ENCODE data around the gene UBXN2A. TPM values are rescaled to one million over a fixed set of nuclear protein-coding genes. Genes with fewer than 3 reads are reported as not detected.
"Not testable (repeated sequence)": the region's sequence is repeated elsewhere in the genome, so short reads cannot be mapped to it uniquely, and the experiment has no call there.

Gene UBXN2A
- polyA plus RNA-seq, 2 donors = 5.8 to 6.4 TPM

- Histone ChIP-seq H3K4me1 (ENCODE audit: control insufficient read depth in 2 of 2, insufficient read depth in 2 of 2, low read length in 1 of 2) (no peaks in the 10 kb centered on the region), H3K4me3 (ENCODE audit: low read depth in 1 of 2, low read length in 2 of 2) (no peak overlapping the region), H3K27ac (ENCODE audit: low read depth in 2 of 2, low read length in 1 of 2) (no peak overlapping the region), H3K9me3 (ENCODE audit: control insufficient read depth in 2 of 2, insufficient read depth in 1 of 2, low read depth in 1 of 2, low read length in 1 of 2) (no peaks in the 10 kb centered on the region), H3K27me3 (ENCODE audit: control insufficient read depth in 1 of 2, insufficient read depth in 2 of 2, low read length in 2 of 2) (no peaks in the 10 kb centered on the region), H3K36me3 (ENCODE audit: control insufficient read depth in 2 of 2, insufficient read depth in 2 of 2, low read length in 1 of 2) (peaks cover 6 to 28% of the 10 kb centered on the region in 2 donors)
- 73 to 76% methylated on average over 2 of the region's 2 CpGs for WGBS, 2 donors
Measured at GRCh38 chr2:24026233-24026632, 86.0 kb downstream of the UBXN2A start.

GRCh38 chr2:24038786-24039499, 98.7 kb downstream of the UBXN2A start:
- Histone ChIP-seq H3K27me3 (ENCODE audit: control insufficient read depth in 1 of 2, insufficient read depth in 2 of 2, low read length in 2 of 2) (no peaks in the 10 kb centered on the region), H3K36me3 (ENCODE audit: control insufficient read depth in 2 of 2, insufficient read depth in 2 of 2, low read length in 1 of 2) (peaks cover 7 to 9% of the 10 kb centered on the region in 2 donors), H3K9me3 (ENCODE audit: control insufficient read depth in 2 of 2, insufficient read depth in 1 of 2, low read depth in 1 of 2, low read length in 1 of 2) (no peaks in the 10 kb centered on the region), H3K27ac (ENCODE audit: low read depth in 2 of 2, low read length in 1 of 2) (no peak overlapping the region), H3K4me1 (ENCODE audit: control insufficient read depth in 2 of 2, insufficient read depth in 2 of 2, low read length in 1 of 2) (no peaks in the 10 kb centered on the region), H3K4me3 (ENCODE audit: low read depth in 1 of 2, low read length in 2 of 2) (no peak overlapping the region)
- WGBS, 2 donors = 89 to 97% methylated on average over 9 of the region's 9 CpGs

- no peaks in the 10 kb centered on the region for H3K9me3 ChIP-seq (ENCODE audit: control insufficient read depth in 2 of 2, insufficient read depth in 1 of 2, low read depth in 1 of 2, low read length in 1 of 2)
- peaks cover 7 to 9% of the 10 kb centered on the region in 2 donors for H3K36me3 ChIP-seq (ENCODE audit: control insufficient read depth in 2 of 2, insufficient read depth in 2 of 2, low read length in 1 of 2)
- 84 to 87% methylated on average over 4 of the region's 4 CpGs for WGBS, 2 donors
- no peak overlapping the region for H3K4me3 ChIP-seq (ENCODE audit: low read depth in 1 of 2, low read length in 2 of 2)
- H3K27me3 ChIP-seq (ENCODE audit: control insufficient read depth in 1 of 2, insufficient read depth in 2 of 2, low read length in 2 of 2) = no peaks in the 10 kb centered on the region
- H3K27ac ChIP-seq (ENCODE audit: low read depth in 2 of 2, low read length in 1 of 2) = no peak overlapping the region
- no peaks in the 10 kb centered on the region for H3K4me1 ChIP-seq (ENCODE audit: control insufficient read depth in 2 of 2, insufficient read depth in 2 of 2, low read length in 1 of 2)
Measured at GRCh38 chr2:24040511-24040910, 100.2 kb downstream of the UBXN2A start.

GRCh38 chr2:24043133-24043532, 102.9 kb downstream of the UBXN2A start:
- H3K27me3 ChIP-seq (ENCODE audit: control insufficient read depth in 1 of 2, insufficient read depth in 2 of 2, low read length in 2 of 2); H3K4me1 ChIP-seq (ENCODE audit: control insufficient read depth in 2 of 2, insufficient read depth in 2 of 2, low read length in 1 of 2); H3K4me3 ChIP-seq (ENCODE audit: low read depth in 1 of 2, low read length in 2 of 2); H3K36me3 ChIP-seq (ENCODE audit: control insufficient read depth in 2 of 2, insufficient read depth in 2 of 2, low read length in 1 of 2); H3K27ac ChIP-seq (ENCODE audit: low read depth in 2 of 2, low read length in 1 of 2); H3K9me3 ChIP-seq (ENCODE audit: control insufficient read depth in 2 of 2, insufficient read depth in 1 of 2, low read depth in 1 of 2, low read length in 1 of 2): not testable (repeated sequence)
- WGBS, 2 donors = 91 to 98% methylated on average over 6 of the region's 6 CpGs

GRCh38 chr2:24045511-24046508, 105.5 kb downstream of the UBXN2A start:
- H3K36me3 ChIP-seq (ENCODE audit: control insufficient read depth in 2 of 2, insufficient read depth in 2 of 2, low read length in 1 of 2) = no peaks in the 10 kb centered on the region
- WGBS, 2 donors = 80 to 83% methylated on average over 11 of the region's 11 CpGs
- H3K27ac ChIP-seq (ENCODE audit: low read depth in 2 of 2, low read length in 1 of 2) = no peak overlapping the region
- H3K4me1 ChIP-seq (ENCODE audit: control insufficient read depth in 2 of 2, insufficient read depth in 2 of 2, low read length in 1 of 2) = peaks cover 0 to 3% of the 10 kb centered on the region in 2 donors
- H3K9me3 ChIP-seq (ENCODE audit: control insufficient read depth in 2 of 2, insufficient read depth in 1 of 2, low read depth in 1 of 2, low read length in 1 of 2) = no peaks in the 10 kb centered on the region
- H3K27me3 ChIP-seq (ENCODE audit: control insufficient read depth in 1 of 2, insufficient read depth in 2 of 2, low read length in 2 of 2) = no peaks in the 10 kb centered on the region
- H3K4me3 ChIP-seq (ENCODE audit: low read depth in 1 of 2, low read length in 2 of 2) = no peak overlapping the region

GRCh38 chr2:24046599-24046929, 106.3 kb downstream of the UBXN2A start:
- Histone ChIP-seq H3K27ac (ENCODE audit: low read depth in 2 of 2, low read length in 1 of 2) (no peak overlapping the region), H3K27me3 (ENCODE audit: control insufficient read depth in 1 of 2, insufficient read depth in 2 of 2, low read length in 2 of 2) (no peaks in the 10 kb centered on the region), H3K4me1 (ENCODE audit: control insufficient read depth in 2 of 2, insufficient read depth in 2 of 2, low read length in 1 of 2) (peaks cover 0 to 3% of the 10 kb centered on the region in 2 donors), H3K4me3 (ENCODE audit: low read depth in 1 of 2, low read length in 2 of 2) (peak overlapping the region in 1 of 2 donors; percentile 95), H3K9me3 (ENCODE audit: control insufficient read depth in 2 of 2, insufficient read depth in 1 of 2, low read depth in 1 of 2, low read length in 1 of 2) (no peaks in the 10 kb centered on the region), H3K36me3 (ENCODE audit: control insufficient read depth in 2 of 2, insufficient read depth in 2 of 2, low read length in 1 of 2) (no peaks in the 10 kb centered on the region)
- 1% methylated on average over 2 of the region's 2 CpGs for WGBS, 2 donors

- peak within 1 kb of the TSS; percentile 79 to 95 for H3K4me3 ChIP-seq (ENCODE audit: low read depth in 1 of 2, low read length in 2 of 2)
- H3K9me3 ChIP-seq (ENCODE audit: control insufficient read depth in 2 of 2, insufficient read depth in 1 of 2, low read depth in 1 of 2, low read length in 1 of 2) = no peaks in the 10 kb centered on the region
- no peaks in the 10 kb centered on the region for H3K27me3 ChIP-seq (ENCODE audit: control insufficient read depth in 1 of 2, insufficient read depth in 2 of 2, low read length in 2 of 2)
- H3K36me3 ChIP-seq (ENCODE audit: control insufficient read depth in 2 of 2, insufficient read depth in 2 of 2, low read length in 1 of 2) = no peaks in the 10 kb centered on the region
- peak within 1 kb of the TSS; percentile 36 to 89 for H3K27ac ChIP-seq (ENCODE audit: low read depth in 2 of 2, low read length in 1 of 2)
- 0 to 1% methylated on average over 38 of the region's 38 CpGs for WGBS, 2 donors
- H3K4me1 ChIP-seq (ENCODE audit: control insufficient read depth in 2 of 2, insufficient read depth in 2 of 2, low read length in 1 of 2) = peaks cover 0 to 3% of the 10 kb centered on the region in 2 donors
Measured at GRCh38 chr2:24046930-24047702, 106.9 kb downstream of the UBXN2A start, which contains the start of gene WDCP. Gene WDCP, minus strand, starts transcription at chr2:24047391. Its CDS starts 7,897 bp downstream, at chr2:24039494.

GRCh38 chr2:24047703-24048033, 107.4 kb downstream of the UBXN2A start:
- Histone ChIP-seq H3K4me3 (ENCODE audit: low read depth in 1 of 2, low read length in 2 of 2) (peak overlapping the region in 1 of 2 donors; percentile 95), H3K27me3 (ENCODE audit: control insufficient read depth in 1 of 2, insufficient read depth in 2 of 2, low read length in 2 of 2) (no peaks in the 10 kb centered on the region), H3K27ac (ENCODE audit: low read depth in 2 of 2, low read length in 1 of 2) (no peak overlapping the region), H3K4me1 (ENCODE audit: control insufficient read depth in 2 of 2, insufficient read depth in 2 of 2, low read length in 1 of 2) (peaks cover 0 to 3% of the 10 kb centered on the region in 2 donors), H3K36me3 (ENCODE audit: control insufficient read depth in 2 of 2, insufficient read depth in 2 of 2, low read length in 1 of 2) (no peaks in the 10 kb centered on the region), H3K9me3 (ENCODE audit: control insufficient read depth in 2 of 2, insufficient read depth in 1 of 2, low read depth in 1 of 2, low read length in 1 of 2) (no peaks in the 10 kb centered on the region)
- 40 to 43% methylated on average over 8 of the region's 8 CpGs for WGBS, 2 donors

GRCh38 chr2:24048769-24049484, 108.7 kb downstream of the UBXN2A start:
- no peaks in the 10 kb centered on the region for H3K9me3 ChIP-seq (ENCODE audit: control insufficient read depth in 2 of 2, insufficient read depth in 1 of 2, low read depth in 1 of 2, low read length in 1 of 2)
- H3K27me3 ChIP-seq (ENCODE audit: control insufficient read depth in 1 of 2, insufficient read depth in 2 of 2, low read length in 2 of 2) = no peaks in the 10 kb centered on the region
- no peaks in the 10 kb centered on the region for H3K36me3 ChIP-seq (ENCODE audit: control insufficient read depth in 2 of 2, insufficient read depth in 2 of 2, low read length in 1 of 2)
- WGBS, 2 donors = 19 to 26% methylated on average over 23 of the region's 23 CpGs
- H3K27ac ChIP-seq (ENCODE audit: low read depth in 2 of 2, low read length in 1 of 2) = no peak overlapping the region
- peak overlapping the region in 1 of 2 donors; percentile 77 for H3K4me3 ChIP-seq (ENCODE audit: low read depth in 1 of 2, low read length in 2 of 2)
- peaks cover 0 to 3% of the 10 kb centered on the region in 2 donors for H3K4me1 ChIP-seq (ENCODE audit: control insufficient read depth in 2 of 2, insufficient read depth in 2 of 2, low read length in 1 of 2)

All from esophagus (tissue), 2 donors.